Thyroid gland (tissue), 4 donors: ENCODE data around the gene CTDNEP1.

Source experiments
- POLR2A ChIP-seq, 2 donors: fragments of 450-650 bp; IDR thresholded peaks; one replicate each; pipeline ENCODE4 v1.6.1; 2017; ENCODE audit warnings: antibody characterized with exemption in 2 of 2, mild to moderate bottlenecking in 2 of 2, moderate library complexity in 1 of 2
- TF ChIP-seq, protein P1 (sequence below), 6 experiments: fragments of 200-600 bp in 3 of 6; fragments of 450-650 bp in 3 of 6; sonication (generic) in 3 of 6; IDR thresholded peaks; one replicate each; pipeline ENCODE4 v1.5.1; 2016 to 2019; ENCODE audit warnings: antibody characterized with exemption in 6 of 6, mild to moderate bottlenecking in 2 of 6, inconsistent platforms in 1 of 6, moderate library complexity in 1 of 6

DNA sequence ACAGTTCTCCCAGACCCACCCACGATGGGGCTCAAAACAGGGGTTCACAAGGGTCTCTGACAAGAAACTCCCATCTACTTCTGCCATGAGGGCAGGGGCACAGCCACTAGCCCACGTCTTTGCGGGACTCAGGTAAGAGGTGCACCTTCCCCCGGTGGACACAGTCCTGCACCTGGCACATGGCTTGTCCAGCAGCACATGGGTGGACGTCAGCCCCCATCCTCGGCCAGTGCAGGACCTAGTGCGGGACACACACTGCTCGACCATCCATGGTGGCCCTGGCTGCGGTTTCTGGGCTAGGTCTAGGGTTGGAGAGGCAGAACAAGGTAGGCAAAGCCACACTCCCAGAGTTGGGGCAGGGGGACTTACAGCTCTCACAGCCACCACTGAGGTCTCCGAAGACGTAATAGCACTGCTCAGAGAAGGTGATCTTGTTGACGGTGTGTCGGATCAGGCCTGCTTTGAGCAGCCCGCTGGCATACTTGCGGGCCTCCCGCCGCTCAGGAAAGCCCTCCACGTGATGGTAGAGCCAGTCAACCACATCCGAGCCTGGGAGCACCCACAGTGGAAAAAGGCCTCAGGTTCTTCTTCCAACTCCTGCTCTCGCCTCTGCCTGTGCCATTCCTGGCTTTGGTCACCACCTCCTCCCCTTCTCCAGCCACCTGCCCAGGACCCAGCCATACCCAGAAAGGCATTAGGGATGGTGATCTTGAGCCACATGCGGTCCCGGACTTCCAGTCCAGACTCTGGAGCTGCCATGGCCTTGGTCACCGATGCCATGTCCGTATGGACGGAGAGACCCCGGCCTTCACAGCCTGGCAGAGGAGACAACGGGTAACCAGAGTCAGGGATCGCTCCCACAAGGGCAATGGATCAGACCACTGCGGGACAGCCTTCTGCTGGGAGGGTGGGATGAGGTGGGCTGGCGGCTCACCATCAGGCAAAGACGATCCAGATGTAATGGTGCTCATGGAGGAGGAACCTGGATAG is 24.5 kb downstream of the CTDNEP1 start:
- TF ChIP-seq, protein P1, sequence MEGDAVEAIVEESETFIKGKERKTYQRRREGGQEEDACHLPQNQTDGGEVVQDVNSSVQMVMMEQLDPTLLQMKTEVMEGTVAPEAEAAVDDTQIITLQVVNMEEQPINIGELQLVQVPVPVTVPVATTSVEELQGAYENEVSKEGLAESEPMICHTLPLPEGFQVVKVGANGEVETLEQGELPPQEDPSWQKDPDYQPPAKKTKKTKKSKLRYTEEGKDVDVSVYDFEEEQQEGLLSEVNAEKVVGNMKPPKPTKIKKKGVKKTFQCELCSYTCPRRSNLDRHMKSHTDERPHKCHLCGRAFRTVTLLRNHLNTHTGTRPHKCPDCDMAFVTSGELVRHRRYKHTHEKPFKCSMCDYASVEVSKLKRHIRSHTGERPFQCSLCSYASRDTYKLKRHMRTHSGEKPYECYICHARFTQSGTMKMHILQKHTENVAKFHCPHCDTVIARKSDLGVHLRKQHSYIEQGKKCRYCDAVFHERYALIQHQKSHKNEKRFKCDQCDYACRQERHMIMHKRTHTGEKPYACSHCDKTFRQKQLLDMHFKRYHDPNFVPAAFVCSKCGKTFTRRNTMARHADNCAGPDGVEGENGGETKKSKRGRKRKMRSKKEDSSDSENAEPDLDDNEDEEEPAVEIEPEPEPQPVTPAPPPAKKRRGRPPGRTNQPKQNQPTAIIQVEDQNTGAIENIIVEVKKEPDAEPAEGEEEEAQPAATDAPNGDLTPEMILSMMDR (IDR thresholded peaks at IDR 0.05): no peak
- no peak for TF ChIP-seq POLR2A (IDR thresholded peaks at IDR 0.05)
